Esophagus muscularis mucosa (tissue), 4 donors: ENCODE data around the gene XXYLT1.

Experiments
- EP300 ChIP-seq: sonication (generic); formaldehyde crosslinking; IDR thresholded peaks from one replicate; pipeline ENCODE4 v1.6.1; 2017; ENCODE audit warnings: antibody characterized with exemption
- POLR2A ChIP-seq: fragments of 450-650 bp; IDR thresholded peaks from one replicate; pipeline ENCODE4 v1.6.1; 2017; ENCODE audit warnings: antibody characterized with exemption, moderate library complexity, mild to moderate bottlenecking, low read depth
- POLR2AphosphoS5 ChIP-seq, 2 donors: sonication (generic); formaldehyde crosslinking; IDR thresholded peaks; one replicate each; pipeline ENCODE4 v1.6.1; 2017; ENCODE audit warnings: antibody characterized with exemption in 2 of 2
- TF ChIP-seq, protein P1 (sequence below), 3 experiments: fragments of 200-600 bp in 2 of 3; fragments of 450-650 bp in 1 of 3; sonication (generic) in 2 of 3; IDR thresholded peaks; one replicate each; pipeline ENCODE4 v1.5.1; 2017 to 2019; ENCODE audit warnings: antibody characterized with exemption in 3 of 3, mild to moderate bottlenecking in 2 of 3, moderate library complexity in 1 of 3

DNA sequence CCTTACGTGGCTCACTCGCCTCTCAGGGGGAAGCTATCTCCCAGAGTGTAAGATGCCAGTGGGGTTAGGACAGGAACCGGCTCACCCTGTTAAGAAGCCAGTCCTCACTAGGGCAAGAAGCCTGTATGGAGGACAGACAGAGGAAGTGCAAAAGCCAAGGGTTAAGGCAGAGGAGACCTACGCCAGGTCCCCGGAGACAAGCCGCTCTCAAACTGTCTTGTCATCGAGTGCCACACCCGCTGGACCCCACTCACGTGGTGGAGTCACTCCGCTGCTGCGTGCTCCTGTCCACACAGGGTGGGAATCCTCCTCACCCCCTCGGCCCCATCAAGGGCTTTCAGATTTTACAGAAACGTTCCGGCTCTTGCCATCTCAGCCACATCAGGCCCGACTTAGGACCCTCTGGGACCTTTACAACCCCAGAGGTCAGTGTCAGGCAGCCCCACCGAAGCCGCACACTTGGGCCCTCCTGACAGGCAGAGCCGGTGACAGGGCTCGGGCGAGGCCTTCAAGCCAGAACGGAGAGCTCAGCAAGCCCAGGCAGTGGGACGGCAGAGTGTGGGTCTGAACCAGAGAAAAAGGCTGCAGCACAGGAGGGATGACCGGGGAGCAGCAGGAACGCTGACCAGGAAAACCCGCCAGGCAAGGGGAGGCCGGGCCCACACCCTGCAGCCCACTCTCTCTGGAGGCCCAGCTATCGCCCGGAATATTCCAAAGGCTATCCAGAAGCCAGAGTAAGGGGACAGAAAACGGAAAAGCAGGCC, 61.7 kb downstream of the XXYLT1 start:
- TF ChIP-seq, protein P1, sequence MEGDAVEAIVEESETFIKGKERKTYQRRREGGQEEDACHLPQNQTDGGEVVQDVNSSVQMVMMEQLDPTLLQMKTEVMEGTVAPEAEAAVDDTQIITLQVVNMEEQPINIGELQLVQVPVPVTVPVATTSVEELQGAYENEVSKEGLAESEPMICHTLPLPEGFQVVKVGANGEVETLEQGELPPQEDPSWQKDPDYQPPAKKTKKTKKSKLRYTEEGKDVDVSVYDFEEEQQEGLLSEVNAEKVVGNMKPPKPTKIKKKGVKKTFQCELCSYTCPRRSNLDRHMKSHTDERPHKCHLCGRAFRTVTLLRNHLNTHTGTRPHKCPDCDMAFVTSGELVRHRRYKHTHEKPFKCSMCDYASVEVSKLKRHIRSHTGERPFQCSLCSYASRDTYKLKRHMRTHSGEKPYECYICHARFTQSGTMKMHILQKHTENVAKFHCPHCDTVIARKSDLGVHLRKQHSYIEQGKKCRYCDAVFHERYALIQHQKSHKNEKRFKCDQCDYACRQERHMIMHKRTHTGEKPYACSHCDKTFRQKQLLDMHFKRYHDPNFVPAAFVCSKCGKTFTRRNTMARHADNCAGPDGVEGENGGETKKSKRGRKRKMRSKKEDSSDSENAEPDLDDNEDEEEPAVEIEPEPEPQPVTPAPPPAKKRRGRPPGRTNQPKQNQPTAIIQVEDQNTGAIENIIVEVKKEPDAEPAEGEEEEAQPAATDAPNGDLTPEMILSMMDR (IDR thresholded peaks at IDR 0.05) = no peak
- no peak for TF ChIP-seq POLR2A
- TF ChIP-seq EP300 = no peak
- TF ChIP-seq POLR2AphosphoS5 (IDR thresholded peaks at IDR 0.05) = no peak
